Activated gamma-delta T cell (primary cell): ENCODE results near the gene RNGTT.
"Not testable (repeated sequence)": the region's sequence is repeated elsewhere in the genome, so short reads cannot be mapped to it uniquely, and the experiment has no call there.

Source experiments
- DNase-seq: peaks from one replicate; lab custom pipeline; 2025; lab: John Stamatoyannopoulos, UW

The RNGTT gene

DNA sequence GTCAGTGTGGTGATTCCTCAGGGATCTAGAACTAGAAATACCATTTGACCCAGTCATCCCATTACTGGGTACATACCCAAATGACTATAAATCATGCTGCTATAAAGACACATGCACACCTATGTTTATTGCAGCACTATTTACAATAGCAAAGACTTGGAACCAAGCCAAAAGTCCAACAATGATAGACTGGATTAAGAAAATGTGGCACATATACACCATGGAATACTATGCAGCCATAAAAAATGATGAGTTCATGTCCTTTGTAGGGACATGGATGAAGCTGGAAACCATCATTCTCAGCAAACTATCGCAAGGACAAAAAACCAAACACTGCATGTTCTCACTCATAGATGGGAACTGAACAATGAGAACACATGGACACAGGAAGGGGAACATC, 247.0 kb downstream of the RNGTT start:
- not testable (repeated sequence) for DNase-seq

DNA sequence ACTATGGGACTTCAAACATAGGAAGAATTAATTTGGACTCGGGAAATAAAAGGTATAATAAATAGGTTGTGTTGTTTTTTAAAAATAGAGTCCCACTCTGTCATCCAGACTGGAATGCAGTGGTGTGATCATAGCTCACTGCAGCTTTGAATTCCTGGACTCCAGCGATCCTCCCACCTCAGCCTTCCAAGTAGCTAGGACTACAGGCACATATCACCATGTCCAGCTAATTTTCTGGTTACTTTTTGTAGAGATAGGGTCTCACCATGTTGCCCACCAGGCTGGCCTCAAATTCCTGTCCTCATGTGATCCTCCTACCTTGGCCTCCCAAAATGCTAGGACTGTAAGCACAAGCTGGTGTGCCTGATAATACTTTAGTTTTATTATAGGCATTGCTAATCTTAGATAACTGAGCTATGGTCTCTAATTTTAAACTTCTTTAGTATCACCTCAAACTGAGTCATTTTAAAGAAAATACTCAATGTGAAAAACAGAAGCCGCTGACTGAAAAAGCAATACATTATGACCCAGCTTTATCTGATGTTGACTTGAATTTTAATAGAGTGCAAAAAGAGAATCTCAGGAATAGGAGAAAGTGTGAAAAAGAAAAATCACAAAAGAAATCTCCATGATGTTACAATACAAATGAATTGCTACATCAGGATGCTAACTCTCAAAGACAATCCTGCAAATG, 251.0 kb downstream of the RNGTT start:
- no peak for DNase-seq

DNA sequence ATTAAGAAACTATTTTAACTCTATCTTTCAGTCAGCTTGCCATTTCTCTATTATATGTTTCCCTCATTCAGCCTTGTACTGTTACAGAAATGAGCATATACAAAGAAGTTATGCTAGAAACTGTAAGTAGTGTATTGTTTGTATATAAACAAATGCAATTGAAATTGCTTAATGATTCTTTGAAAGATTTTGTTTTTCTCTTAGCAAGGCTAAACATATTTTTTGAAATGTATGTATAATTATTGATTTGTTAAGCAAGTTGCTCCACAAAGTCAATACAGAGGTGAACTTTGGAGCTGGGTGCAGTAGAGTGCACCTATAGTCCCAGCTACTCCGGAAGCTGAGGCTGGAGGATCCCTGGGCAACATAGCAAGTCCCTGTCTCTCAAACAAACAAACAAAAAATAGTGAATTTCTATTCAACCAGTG, 253.6 kb downstream of the RNGTT start:
- DNase-seq: no peak

DNA sequence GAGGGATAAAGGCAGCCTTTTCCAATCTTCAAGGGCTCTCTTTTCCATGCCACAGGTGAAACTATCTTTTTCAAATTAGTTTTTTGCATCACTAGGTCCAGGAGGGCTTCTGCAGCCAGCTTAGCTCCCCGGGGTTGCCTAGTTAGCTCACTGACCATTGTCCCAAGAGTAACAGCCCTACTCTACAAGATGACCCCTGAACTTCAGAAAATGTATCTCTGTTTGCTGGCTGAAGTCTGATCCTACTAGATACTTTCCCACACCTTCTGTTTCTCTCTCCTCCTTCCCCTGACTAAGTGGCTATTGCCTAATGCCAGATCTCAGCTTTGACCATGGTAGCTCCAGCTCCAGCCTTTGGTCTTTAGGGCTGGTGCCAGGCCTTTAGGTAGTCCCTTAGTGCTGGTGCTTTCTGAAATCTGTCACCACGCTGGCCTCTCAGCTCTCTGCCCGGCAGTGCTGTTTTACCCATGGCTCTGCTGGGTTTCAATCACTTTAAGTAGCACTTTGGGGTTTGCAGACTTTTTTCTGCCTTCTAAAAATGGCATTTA, 255.1 kb downstream of the RNGTT start:
- no peak for DNase-seq

DNA sequence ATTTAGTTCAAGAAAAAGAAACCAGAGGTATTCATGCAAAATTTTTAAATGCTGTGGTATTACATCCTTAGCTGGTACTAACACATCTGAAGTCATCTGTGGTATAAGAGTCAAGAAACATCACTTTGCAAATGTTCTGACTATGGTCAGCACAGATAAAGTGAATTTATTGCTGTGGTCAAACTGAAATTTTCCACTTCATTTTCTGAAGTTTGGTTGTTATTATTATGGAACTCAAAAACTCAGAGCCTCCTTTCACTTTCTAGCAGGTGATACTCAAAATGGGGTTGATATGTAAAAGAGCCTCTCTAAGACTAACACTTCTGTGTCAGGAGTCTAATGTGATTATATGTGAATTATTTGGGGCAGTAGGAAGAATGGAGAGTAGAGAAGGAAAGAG, 257.8 kb downstream of the RNGTT start:
- DNase-seq: no peak

DNA sequence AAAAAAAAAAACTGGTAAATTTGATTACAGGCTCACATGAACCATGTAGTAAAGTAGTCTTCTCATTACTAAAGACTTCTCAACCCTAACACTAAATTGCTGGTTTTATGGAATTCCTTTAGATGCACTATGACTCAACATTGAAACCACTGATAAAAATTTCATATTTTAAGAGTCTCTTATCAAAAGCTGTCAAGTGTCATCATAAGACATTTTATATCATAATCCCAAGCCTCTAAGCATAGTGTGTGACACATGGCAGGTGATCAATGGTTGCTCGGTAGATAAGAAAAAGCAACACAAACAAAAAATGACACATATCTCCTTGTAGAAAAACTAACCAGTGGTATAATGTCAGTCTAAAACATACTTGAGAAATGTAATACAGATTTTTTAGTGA, 258.4 kb downstream of the RNGTT start:
- no peak for DNase-seq

DNA sequence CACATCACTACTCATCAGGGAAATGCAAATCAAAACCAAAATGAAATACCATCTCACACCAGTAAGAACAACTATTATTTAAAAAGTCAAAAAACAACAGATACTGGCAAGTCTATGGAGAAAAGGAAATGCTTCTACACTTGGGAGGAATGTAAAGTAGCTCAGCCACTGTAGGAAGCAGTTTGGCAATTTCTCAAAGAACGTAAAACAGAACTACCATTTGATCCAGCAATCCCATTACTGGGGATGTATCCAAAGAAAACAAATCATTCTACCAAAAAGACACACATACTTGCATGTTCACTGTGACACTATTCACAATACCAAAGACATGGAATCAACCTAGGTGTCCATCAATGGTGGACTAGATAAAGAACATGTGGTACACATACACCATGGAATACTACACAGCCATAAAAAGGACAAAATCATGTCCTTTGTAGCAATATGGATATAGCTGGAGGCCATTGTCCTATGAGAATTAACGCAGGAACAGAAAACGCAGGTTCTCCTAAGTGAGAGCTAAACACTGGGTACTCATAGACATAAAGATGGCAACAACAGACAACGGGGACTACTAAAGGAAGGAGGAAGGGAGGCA, 260.4 kb downstream of the RNGTT start:
- DNase-seq: no peak

DNA sequence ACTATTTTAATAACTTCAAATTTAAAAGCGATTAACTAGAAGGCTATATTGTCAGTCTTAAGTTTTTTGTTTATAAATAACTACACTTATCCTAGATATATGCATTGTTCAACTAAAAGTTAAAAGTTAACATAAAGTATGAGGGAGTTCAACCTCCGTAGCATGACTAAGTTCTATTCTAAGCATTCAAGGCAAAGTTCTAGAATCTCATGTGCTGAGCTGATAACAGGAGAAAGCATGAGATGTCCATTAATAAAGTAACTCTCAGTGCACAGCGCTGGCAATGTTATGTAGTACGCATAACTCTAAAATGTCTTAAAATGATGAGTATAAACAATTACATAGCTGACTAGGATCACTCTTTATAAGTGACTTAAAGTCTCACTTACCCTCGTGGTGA, 264.8 kb downstream of the RNGTT start:
- DNase-seq: no peak

DNA sequence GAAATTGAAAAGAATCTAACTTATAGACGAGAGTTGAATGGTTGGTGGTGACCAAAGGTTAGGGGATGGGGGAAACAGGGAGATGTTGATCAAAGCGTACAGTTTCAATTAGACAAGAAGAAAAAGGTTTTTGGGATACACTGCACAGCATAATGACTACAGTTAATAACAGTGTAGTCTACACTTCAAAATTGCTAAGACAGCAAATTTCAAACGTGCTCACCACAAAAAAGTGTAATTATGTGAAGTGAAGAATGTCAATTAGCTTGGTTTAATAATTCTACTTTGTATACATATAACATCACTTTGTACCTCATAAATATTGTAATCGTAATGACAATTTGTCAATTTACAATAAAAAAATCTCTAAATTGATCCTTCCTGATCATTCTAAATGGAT, 267.5 kb downstream of the RNGTT start:
- no peak for DNase-seq

DNA sequence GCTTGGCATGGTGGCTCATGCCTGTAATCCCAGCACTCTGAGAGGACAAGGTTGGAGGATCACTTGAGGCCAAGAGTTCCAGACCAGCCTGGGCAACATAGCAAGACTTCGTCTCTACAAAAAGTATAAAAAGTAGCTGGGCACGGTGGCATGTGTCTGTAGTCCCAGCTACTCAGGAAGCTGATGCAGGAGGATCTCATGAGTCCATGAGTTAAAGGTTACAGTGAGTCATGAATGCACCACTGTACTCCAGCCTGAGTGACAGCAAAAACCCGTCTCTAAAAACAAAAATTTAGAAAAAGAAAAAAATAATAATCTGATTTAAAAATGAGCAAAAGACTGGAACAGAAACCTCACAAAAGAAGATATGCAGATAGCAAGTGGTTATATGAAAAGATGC, 279.7 kb downstream of the RNGTT start:
- no peak for DNase-seq

DNA sequence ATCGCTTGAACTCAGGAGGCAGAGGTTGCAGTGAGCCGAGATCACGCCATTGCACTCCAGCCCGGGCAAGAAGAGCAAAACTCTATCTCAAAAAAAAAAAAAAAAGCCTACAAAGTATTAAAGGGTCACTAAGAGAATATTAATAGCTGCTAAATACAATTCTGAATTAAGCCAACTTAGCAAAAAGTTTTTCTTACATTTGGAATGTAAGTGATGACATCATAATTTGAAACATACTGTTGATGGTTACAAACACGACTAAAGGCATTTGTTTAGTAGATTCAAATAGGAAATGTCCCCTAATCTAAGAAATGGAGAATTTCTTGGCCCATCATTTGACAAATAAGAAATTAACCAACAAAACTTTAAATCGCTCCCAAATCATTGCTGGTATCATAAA, 282.8 kb downstream of the RNGTT start:
- DNase-seq: no peak

DNA sequence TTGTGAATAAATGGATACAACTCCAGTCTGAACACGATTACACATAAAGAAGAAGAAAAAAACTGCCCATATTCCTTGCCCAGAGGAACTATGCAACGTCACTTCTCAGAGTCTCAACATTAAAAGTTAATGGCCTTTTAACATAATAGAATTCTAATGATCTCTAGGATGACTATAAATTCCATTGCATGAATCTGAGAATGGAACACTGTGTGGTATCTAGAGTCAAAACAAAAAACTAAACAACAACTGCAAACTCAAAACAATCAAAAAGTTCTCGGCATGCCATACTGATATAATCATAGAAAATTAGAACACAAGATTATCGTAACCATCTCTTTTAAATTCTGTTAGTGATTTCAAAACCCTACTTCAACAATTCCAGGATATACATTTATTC, 283.6 kb downstream of the RNGTT start:
- DNase-seq: no peak

DNA sequence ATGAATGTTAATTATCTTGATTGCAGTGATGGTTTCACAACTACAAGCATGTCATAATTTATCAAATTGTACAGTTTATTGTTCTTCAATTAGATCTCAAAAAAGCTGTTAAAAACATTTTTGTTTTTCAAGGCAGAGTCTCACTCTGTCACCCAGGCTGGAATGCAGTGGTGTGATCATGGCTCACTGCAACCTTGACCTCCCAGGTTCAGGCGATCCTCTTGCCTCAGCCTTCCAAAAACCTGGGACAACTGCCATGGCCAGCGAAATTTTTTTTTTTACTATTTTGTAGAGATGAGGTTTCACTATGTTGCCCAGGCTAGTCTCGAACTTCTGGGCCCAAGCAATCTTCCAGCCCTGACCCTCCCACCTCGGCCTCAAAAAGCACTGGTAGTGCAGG, 286.1 kb downstream of the RNGTT start:
- DNase-seq: no peak

DNA sequence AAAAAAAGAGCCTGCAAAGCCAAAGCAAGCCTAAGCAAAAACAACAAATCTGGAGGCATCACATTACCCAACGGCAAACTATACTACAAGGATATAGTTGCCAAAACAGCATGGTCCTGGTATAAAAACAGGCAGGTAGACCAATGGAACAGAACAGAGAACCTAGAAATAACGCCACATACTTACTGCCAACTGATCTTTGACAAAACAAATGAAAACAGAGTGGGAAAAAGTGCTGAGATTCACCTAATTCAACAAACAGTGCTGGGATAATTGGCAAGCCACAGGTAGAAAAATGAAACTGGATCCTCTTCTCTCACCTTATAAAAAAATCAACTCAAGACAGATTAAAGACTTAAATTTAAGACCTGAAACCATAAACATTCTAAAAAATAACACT, 291.8 kb downstream of the RNGTT start:
- no peak for DNase-seq

DNA sequence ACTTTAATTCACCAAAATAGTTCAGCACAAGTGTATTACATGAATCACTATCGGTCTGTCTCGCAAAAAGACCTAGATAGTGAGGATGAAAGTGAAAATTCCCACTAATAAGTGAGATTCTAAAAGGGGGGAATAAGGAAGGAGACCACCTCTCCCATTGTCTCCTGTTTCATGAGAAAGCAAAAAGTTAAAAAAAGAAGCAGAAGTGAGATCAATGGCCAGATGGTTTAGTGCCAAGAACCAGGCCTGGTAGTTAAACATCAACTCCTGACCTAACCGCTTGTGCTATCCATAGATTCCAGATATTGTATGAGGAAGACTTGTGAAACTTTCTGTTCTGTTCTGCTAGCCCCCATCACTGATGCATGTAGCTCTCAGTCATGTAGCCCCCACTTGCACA, 293.0 kb downstream of the RNGTT start:
- no peak for DNase-seq

DNA sequence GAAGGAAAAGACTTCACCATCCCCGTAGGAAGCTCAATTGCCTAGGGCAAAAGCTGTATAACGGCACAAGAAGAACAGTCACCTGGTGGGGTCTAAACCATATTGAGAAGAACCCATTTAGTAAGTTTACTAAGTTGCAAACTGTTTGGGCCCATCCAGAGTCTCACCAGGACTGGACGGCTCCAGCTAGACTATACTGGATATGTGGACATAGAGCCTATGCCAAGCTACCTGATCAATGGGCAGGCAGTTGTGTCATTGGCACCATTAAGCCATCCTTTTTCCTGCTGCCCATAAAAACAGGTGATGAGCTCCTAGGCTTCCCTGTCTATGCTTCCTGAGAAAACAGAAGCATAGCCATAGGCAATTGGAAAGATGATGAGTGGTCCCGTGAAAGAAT, 293.9 kb downstream of the RNGTT start:
- DNase-seq: no peak

DNA sequence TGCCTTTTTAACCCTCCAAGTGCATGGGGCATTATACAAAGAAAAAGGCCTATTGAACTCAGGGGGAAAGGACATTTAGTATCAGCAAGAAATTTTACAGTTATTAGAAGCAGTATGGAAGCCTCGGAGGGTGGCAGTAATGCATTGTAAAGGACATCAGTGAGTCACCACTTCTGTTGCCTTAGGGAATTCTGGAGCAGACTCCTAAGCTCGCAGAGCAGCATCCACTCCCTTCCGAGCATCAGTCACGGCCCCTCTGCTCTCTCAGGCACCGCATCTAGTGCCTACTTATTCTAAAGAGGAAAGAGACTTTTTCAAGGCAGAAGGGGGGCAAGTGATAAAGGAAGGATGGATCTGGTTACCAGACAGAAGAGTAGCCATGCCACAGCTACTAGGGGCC, 296.5 kb downstream of the RNGTT start:
- no peak for DNase-seq

DNA sequence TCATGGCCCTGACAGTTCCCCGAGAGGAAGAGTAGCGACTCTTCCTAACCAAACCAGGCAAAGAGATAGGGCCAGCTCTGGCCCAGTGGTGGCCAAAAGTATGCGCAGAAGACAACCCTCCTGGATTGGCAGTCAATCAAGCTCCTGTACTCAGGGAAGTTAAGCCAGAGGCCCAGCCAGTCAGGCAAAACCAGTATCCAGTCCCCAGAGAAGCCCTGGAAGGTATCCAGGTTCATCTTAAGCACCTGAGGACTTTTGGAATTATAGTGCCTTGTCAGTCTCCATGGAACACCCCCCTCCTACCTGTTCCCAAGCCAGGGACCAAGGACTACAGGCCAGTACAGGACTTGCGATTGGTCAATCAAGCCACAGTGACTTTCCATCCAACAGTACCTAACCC, 298.3 kb downstream of the RNGTT start:
- no peak for DNase-seq

DNA sequence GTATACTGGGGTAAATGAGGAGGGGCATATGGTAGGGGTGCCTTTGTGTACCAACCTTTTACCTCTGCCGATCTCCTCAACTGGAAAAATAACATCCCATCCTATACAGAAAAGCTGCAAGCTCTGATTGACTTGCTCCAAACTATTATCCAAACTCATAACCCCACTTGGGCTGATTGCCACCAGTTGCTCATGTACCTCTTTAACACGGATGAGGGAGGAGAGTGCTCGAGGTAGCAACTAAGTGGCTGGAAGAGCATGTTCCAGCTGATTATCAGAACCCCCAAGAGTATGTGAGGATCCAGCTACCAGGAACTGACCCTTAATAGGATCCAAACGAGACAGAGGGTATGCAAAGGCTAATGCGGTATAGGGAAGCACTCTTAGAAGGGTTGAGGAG, 299.6 kb downstream of the RNGTT start:
- no peak for DNase-seq

DNA sequence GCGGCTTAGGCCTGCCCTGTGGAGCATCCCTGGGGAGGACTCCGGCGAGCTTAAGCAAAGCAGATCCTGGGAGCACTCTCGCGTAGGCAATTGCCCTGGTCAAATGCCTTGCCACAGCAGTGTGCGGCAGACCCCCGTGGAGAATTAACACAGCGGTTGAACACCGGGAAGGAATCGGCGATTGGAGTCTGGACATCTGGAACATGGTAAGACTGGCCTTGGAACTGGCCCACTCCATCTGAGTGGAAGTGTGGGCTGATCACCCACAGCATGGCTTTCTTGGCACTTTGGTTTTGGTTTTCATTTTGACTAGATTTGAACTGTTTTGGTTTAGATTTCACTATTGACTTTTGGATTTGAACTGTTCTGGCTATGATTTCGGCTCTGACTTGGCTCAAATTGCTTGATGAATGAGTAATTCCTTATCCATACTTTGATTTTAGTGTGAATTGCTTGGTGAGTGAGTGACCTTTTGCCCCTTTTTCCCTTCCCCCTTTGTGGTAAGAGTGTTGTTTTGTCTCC, 300.7 kb downstream of the RNGTT start:
- DNase-seq: no peak

DNA sequence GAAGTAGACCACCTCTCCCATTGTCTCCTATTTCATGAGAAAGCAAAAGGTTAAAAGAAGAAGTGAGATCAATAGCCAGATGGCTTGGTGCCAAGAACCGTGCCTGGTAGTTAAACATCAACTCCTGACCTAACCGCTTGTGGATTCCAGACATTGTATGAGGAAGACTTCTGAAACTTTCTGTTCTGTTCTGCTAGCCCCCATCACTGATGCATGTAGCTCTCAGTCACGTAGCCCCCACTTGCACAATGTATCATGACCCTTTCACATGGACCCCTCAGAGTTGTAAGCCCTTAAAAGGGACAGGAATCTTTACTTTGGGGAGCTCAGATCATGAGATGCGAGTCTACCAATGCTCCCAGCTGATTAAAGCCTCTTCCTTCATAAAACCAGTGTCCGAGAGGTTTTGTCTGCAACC, 301.2 kb downstream of the RNGTT start:
- DNase-seq: no peak

DNA sequence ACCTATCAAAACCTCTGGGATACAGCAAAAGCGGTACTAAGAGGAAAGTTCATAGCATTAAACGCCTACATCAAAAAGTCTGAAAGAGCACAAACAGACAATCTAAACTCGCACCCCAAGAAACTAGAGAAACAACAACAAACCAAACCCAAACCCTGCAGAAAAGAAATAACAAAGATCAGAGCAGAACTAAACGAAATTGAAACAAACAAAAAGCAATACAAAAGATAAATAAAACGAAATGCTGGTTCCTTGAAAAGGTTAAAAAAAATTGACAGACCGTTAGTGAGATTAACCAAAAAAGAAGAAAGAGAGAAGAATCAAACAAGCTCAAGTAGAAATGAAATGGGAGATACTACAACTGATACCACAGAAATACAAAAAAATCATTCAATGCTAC, 302.3 kb downstream of the RNGTT start:
- DNase-seq: no peak

DNA sequence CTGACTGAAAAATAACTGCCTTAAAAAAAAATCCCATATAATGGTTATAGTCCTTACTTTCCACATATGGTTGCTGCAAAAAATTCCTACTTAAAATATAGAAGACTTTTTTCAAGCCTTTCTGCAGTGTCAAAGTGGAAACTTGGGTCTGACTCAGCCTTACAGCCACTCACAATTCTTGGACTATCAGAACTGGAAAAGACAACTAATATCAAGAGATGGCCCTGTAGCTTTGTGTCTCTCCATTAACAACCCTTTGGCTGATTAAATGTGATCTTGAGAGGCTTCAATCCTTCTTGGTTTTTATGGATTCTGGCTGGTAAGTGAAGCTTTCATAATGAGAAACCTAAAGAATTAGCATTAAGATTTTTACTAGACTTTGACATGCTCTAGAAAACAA, 307.8 kb downstream of the RNGTT start:
- DNase-seq: no peak

DNA sequence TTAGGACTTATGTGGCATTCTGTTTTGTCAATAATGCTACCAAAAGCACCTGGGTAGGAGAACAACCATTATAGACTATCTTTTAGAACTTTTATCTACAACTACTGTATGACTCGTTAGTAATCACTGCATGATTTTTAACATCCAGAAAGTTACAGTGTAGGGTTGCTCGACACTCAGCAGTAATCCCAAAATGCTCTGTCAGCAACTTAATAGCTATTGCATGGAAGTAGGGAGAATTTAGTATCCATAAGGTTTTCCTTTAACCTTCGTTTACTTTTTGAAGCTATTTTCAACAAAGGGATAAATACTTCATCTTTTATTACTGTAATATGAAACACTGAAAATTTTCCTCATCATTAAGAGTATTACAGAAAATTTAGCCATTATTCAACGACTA, 309.5 kb downstream of the RNGTT start:
- DNase-seq: no peak
